A673 (cell line): ENCODE results near the gene URB1. TPM values are rescaled to one million over a fixed set of nuclear protein-coding genes. Genes with fewer than 3 reads are reported as not detected.

Source experiments
- BruUV-seq: library from RNA; stranded (reverse); fragments of 400-500 nt; replicated peaks from 2 replicates; lab custom pipeline; 2021; lab: Mats Ljungman, UMichigan
- CTCF ChIA-PET: fragments of 300-600 bp; sonication (Branson Sonifier 250); formaldehyde crosslinking; loops from one replicate; lab custom pipeline; 2022; ENCODE audit warnings: antibody characterized with exemption; lab: Charles Lee
- POLR2A ChIA-PET: fragments of 300-600 bp; sonication (Branson Sonifier 250); formaldehyde crosslinking; loops from one replicate; lab custom pipeline; 2022; ENCODE audit warnings: antibody characterized with exemption; ENCODE audit not compliant: low non-redundant PET; lab: Charles Lee
- DNase-seq: peaks from one replicate; pipeline ENCODE4 v3.0.0-alpha.2; 2015; ENCODE audit warnings: low spot score
- H3K27ac ChIP-seq: fragments of 200-600 bp; sonication (generic); 2 replicates; pipeline ENCODE4 v1.5.1; 2016; ENCODE audit warnings: mixed run types, low read depth, mild to moderate bottlenecking, mixed read lengths, antibody characterized with exemption, low read length; ENCODE audit not compliant: poor library complexity, severe bottlenecking
- H3K27me3 ChIP-seq: fragments of 200-600 bp; sonication (generic); replicated peaks from 2 replicates; pipeline ENCODE4 v1.6.1; 2017; ENCODE audit warnings: mixed run types, low read depth, mild to moderate bottlenecking, mixed read lengths, antibody characterized with exemption, low read length; ENCODE audit not compliant: insufficient read depth, poor library complexity
- H3K36me3 ChIP-seq: fragments of 200-600 bp; sonication (generic); 2 replicates; pipeline ENCODE4 v1.6.1; 2016; ENCODE audit warnings: mixed run types, mild to moderate bottlenecking, mixed read lengths, antibody characterized with exemption, low read length; ENCODE audit not compliant: insufficient read depth, poor library complexity, severe bottlenecking
- H3K4me1 ChIP-seq: fragments of 200-600 bp; sonication (generic); 2 replicates; pipeline ENCODE4 v1.6.1; 2017; ENCODE audit warnings: mixed run types, mild to moderate bottlenecking, mixed read lengths, antibody characterized with exemption, low read length; ENCODE audit not compliant: insufficient read depth, poor library complexity, severe bottlenecking
- H3K4me3 ChIP-seq: fragments of 200-600 bp; sonication (generic); 2 replicates; pipeline ENCODE4 v1.5.1; 2016; ENCODE audit warnings: low read depth, mixed run types, mild to moderate bottlenecking, mixed read lengths, low read length; ENCODE audit not compliant: poor library complexity, severe bottlenecking
- H3K9me3 ChIP-seq: fragments of 200-600 bp; sonication (generic); 2 replicates; pipeline ENCODE4 v1.6.1; 2016; ENCODE audit warnings: mixed run types, low read depth, mild to moderate bottlenecking, mixed read lengths, antibody characterized with exemption, low read length; ENCODE audit not compliant: poor library complexity, severe bottlenecking
- CTCF ChIP-seq: fragments of 300-800, 200-600 bp; sonication (generic); conservative IDR thresholded peaks from 2 replicates; pipeline ENCODE4 v1.5.1; 2017; ENCODE audit warnings: low read depth, mild to moderate bottlenecking, antibody characterized with exemption, low read length, moderate library complexity, mixed read lengths
- EZH2 ChIP-seq: fragments of 200-600 bp; sonication (generic); IDR thresholded peaks from 2 replicates; pipeline ENCODE4 v1.6.1; 2017; ENCODE audit warnings: borderline replicate concordance, low read depth, mild to moderate bottlenecking, mixed read lengths, antibody characterized with exemption, low read length; ENCODE audit not compliant: poor library complexity, severe bottlenecking
- intact Hi-C: fragments of 100-400 bp; cut with micrococcal nuclease; formaldehyde crosslinking; loops from one replicate; pipeline ENCODE4 v1.10.0; 2022; ENCODE audit not compliant: unreplicated experiment
- total RNA-seq: library from RNA; stranded (reverse); gene quantifications from 2 replicates; pipeline ENCODE4 v1.2.3, GENCODE V29; 2021

The URB1 gene
- total RNA-seq, 1 experiment from 2014 or later = 30.5 TPM

GRCh38 chr21:32325706-32326105 is 67.1 kb downstream of the URB1 start:
- peaks cover 88% of the 10 kb centered on the region for H3K36me3 ChIP-seq
- BruUV-seq = no TSS peak

GRCh38 chr21:32322676-32323075 is 70.1 kb downstream of the URB1 start:
- POLR2A ChIA-PET = no interaction called here
- Histone ChIP-seq H3K36me3 (peaks cover 91% of the 10 kb centered on the region), H3K9me3 (no peaks in the 10 kb centered on the region), H3K4me1 (no peaks in the 10 kb centered on the region), H3K27me3 (no peaks in the 10 kb centered on the region), H3K27ac (no peak overlapping the region), H3K4me3 (no peak overlapping the region)
- intact Hi-C loops = no loop called here
- DNase-seq = no peak
- CTCF ChIA-PET = no interaction called here
- TF ChIP-seq CTCF = no peak
- no peak for TF ChIP-seq EZH2
- no TSS peak for BruUV-seq

More at GRCh38 chr21:32325706-32326105, 67.1 kb downstream of the URB1 start:
- TF ChIP-seq EZH2 (no peak), CTCF (no peak)
- intact Hi-C loops = no loop called here
- H3K9me3 ChIP-seq = no peaks in the 10 kb centered on the region
- H3K4me1 ChIP-seq = peaks cover 4% of the 10 kb centered on the region
- no peak for DNase-seq
- H3K27me3 ChIP-seq = no peaks in the 10 kb centered on the region
- no peak overlapping the region for H3K4me3 ChIP-seq
- H3K27ac ChIP-seq = no peak overlapping the region
- ChIA-PET POLR2A (no interaction called here), CTCF (no interaction called here)

- DNase-seq = no peak
- no peak overlapping the region for H3K27ac ChIP-seq
- no peaks in the 10 kb centered on the region for H3K27me3 ChIP-seq
- TF ChIP-seq CTCF (no peak), EZH2 (no peak)
- peaks cover 95% of the 10 kb centered on the region for H3K36me3 ChIP-seq
- intact Hi-C loops = no loop called here
- no peaks in the 10 kb centered on the region for H3K9me3 ChIP-seq
- H3K4me3 ChIP-seq = no peak overlapping the region
- no TSS peak for BruUV-seq
- CTCF ChIA-PET = no interaction called here
- POLR2A ChIA-PET = no interaction called here
- H3K4me1 ChIP-seq = no peaks in the 10 kb centered on the region
These were observed 70.7 kb downstream of the URB1 start for GRCh38 chr21:32322103-32322502.
